Parathyroid adenoma (tissue), 2 donors: Measurements from ENCODE around the gene DCAF10.
"Not testable (repeated sequence)": the region's sequence is repeated elsewhere in the genome, so short reads cannot be mapped to it uniquely, and the experiment has no call there.

Source experiments
- H2AFZ ChIP-seq: fragments of 300-600 bp; sonication (generic); one replicate; pipeline ENCODE4 v1.7.0; 2017; ENCODE audit warnings: antibody characterized with exemption, mild to moderate bottlenecking
- H3K27ac ChIP-seq: fragments of 300-600 bp; sonication (generic); one replicate; pipeline ENCODE4 v1.7.0; 2017
- H3K27me3 ChIP-seq: fragments of 300-600 bp; sonication (generic); one replicate; pipeline ENCODE4 v1.7.0; 2017; ENCODE audit warnings: low read length; ENCODE audit not compliant: control insufficient read depth, insufficient read depth
- H3K36me3 ChIP-seq: fragments of 300-600 bp; sonication (generic); one replicate; pipeline ENCODE4 v1.7.0; 2017; ENCODE audit warnings: low read length; ENCODE audit not compliant: control insufficient read depth, insufficient read depth
- H3K4me1 ChIP-seq: fragments of 300-600 bp; sonication (generic); one replicate; pipeline ENCODE4 v1.7.0; 2017; ENCODE audit warnings: control low read depth
- H3K4me2 ChIP-seq: fragments of 300-600 bp; sonication (generic); one replicate; pipeline ENCODE4 v1.7.0; 2017; ENCODE audit warnings: low read length
- H3K4me3 ChIP-seq: fragments of 300-600 bp; sonication (generic); one replicate; pipeline ENCODE4 v1.7.0; 2017; ENCODE audit warnings: low read depth, low read length
- H3K79me2 ChIP-seq: fragments of 300-600 bp; sonication (generic); one replicate; pipeline ENCODE4 v1.7.0; 2017; ENCODE audit warnings: control low read depth
- H3K9ac ChIP-seq: fragments of 300-600 bp; sonication (generic); one replicate; pipeline ENCODE4 v1.7.0; 2017; ENCODE audit warnings: mild to moderate bottlenecking
- H3K9me3 ChIP-seq: fragments of 300-600 bp; sonication (generic); one replicate; pipeline ENCODE4 v1.7.0; 2017; ENCODE audit warnings: low read length; ENCODE audit not compliant: control insufficient read depth
- TF ChIP-seq, protein P1 (sequence below): fragments of 300-600 bp; sonication (generic); IDR thresholded peaks from one replicate; pipeline ENCODE4 v1.7.0; 2017; ENCODE audit warnings: antibody characterized with exemption, mild to moderate bottlenecking
- donor health status: primary hyperparathyroidism.

Gene DCAF10

DNA sequence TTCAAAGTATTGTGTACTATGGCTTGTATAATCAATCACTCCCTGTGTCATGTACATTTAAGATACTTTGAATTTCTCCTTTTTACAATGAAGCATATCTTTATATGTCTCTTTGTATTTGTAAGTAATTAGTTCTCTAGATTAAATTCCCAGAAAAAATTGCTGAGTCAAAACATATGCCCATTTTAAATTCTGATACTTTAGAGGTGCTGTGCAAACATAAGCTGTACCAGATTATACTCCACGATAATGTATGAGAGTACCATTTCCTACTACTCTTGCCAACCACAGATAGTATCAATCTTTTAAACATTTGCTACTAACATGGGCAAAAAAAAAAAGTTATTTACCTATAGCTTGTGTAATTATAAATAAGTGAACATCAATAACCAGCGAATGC lies 18.3 kb downstream of the DCAF10 start:
- Histone ChIP-seq H3K9ac (no peak overlapping the region), H3K79me2 (no peaks in the 10 kb centered on the region), H3K27me3 (no peaks in the 10 kb centered on the region), H3K4me1 (no peaks in the 10 kb centered on the region), H3K9me3 (no peaks in the 10 kb centered on the region), H3K27ac (no peak overlapping the region), H3K4me3 (no peak overlapping the region), H3K36me3 (no peaks in the 10 kb centered on the region), H3K4me2 (no peak overlapping the region), H2AFZ (no peak overlapping the region)
- TF ChIP-seq, protein P1, sequence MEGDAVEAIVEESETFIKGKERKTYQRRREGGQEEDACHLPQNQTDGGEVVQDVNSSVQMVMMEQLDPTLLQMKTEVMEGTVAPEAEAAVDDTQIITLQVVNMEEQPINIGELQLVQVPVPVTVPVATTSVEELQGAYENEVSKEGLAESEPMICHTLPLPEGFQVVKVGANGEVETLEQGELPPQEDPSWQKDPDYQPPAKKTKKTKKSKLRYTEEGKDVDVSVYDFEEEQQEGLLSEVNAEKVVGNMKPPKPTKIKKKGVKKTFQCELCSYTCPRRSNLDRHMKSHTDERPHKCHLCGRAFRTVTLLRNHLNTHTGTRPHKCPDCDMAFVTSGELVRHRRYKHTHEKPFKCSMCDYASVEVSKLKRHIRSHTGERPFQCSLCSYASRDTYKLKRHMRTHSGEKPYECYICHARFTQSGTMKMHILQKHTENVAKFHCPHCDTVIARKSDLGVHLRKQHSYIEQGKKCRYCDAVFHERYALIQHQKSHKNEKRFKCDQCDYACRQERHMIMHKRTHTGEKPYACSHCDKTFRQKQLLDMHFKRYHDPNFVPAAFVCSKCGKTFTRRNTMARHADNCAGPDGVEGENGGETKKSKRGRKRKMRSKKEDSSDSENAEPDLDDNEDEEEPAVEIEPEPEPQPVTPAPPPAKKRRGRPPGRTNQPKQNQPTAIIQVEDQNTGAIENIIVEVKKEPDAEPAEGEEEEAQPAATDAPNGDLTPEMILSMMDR, result no peak

DNA sequence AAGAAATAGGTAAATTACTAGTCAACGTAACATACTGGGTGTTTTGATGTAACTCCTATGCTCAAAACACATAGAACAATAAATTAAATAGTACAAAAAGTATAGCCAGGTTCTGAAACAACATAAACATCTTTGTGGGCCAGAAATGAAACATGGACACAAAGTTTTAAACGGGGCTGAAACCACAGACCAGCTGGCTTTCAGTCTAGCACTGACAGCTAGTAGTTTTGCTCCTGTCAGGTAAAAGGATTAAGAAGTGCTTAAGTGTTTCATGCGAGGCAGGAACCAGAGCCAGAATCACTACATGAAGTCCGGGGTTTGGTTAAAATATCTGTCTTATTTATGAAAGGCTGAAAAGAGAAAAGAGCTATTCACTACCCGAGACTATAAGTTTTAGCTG lies 19.5 kb downstream of the DCAF10 start:
- Histone ChIP-seq H3K4me2 (no peak overlapping the region), H3K4me1 (no peaks in the 10 kb centered on the region), H3K27me3 (no peaks in the 10 kb centered on the region), H3K9me3 (no peaks in the 10 kb centered on the region), H3K4me3 (no peak overlapping the region), H2AFZ (no peak overlapping the region), H3K9ac (no peak overlapping the region), H3K79me2 (no peaks in the 10 kb centered on the region), H3K27ac (no peak overlapping the region), H3K36me3 (no peaks in the 10 kb centered on the region)
- TF ChIP-seq, protein P1, result no peak

DNA sequence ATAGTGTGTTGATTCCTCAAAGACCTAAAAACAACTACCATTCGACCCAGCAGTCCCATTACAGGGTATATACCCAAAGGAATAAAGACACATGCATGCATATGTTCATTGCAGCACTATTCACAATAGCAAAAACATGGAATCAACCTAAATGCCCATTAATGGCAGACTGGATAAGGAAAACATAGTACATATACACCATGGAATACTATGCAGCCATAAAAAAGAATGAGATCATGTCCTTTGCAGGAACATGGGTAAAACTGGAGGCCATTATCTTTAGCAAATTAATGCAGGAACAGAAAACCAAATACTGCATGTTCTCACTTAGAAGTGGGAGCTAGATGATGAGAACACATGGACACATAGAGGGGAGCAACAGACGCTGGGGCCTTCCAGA lies 24.6 kb downstream of the DCAF10 start:
- not testable (repeated sequence) for H3K4me3 ChIP-seq, H2AFZ ChIP-seq, H3K36me3 ChIP-seq, H3K9ac ChIP-seq, H3K4me1 ChIP-seq, H3K9me3 ChIP-seq, H3K79me2 ChIP-seq, H3K4me2 ChIP-seq, H3K27ac ChIP-seq, H3K27me3 ChIP-seq

DNA sequence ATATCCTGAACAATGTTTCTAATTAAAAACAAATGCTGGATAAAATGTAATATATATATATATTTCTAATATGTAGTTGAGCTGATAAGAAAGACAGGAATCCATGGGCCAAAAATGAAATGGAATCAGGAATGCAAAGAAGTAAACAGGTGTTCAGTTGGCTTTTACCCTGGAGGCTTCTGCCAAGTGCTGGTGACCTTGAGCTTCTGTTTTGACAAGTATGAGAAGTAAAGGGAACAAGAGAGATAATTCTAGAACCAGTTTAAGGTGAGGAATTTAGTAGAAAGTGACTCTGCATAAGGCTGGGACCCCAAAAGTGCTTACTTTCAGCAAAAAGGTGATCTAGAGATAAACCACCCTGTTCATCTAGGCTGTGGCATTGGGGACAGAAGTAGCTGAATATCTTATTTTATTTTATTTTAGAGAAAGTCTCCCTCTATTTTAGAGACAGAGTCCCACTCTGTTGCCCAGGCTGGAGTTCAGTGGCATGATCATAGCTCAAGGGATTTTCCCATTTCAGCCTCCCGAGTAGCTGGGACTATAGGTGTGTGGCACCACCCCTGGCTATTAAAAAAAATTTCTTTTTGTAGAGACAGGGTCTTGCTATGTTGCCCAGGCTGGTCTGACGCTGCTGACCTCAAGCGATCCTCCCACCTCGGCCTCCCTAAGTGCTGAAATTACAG lies 27.0 kb downstream of the DCAF10 start:
- no peak overlapping the region for H3K4me2 ChIP-seq
- H3K9ac ChIP-seq, result no peak overlapping the region
- H3K79me2 ChIP-seq, result no peaks in the 10 kb centered on the region
- no peaks in the 10 kb centered on the region for H3K4me1 ChIP-seq
- no peak overlapping the region for H3K27ac ChIP-seq
- H2AFZ ChIP-seq, result no peak overlapping the region
- no peaks in the 10 kb centered on the region for H3K36me3 ChIP-seq
- H3K9me3 ChIP-seq, result no peaks in the 10 kb centered on the region
- no peak overlapping the region for H3K4me3 ChIP-seq
- no peaks in the 10 kb centered on the region for H3K27me3 ChIP-seq
- TF ChIP-seq, protein P1, result no peak

DNA sequence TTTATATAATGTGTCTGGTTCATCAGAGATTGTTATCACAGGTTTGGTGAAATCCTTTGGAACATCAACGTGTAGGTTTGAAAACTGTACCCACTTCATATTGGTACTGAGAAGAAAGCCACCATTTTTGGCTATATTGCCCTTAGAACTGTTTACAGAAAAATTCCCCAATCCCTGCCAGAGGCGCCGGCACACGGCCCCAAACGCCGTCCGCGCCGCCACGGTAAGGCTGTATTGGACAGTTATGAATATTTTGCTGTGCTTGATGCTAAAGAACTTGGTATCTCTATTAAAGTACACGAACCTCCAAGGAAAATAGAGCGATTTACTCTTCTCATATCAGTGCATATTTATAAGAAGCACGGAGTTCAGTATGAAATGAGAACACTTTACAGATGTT lies 35.2 kb downstream of the DCAF10 start:
- Histone ChIP-seq H3K79me2 (no peaks in the 10 kb centered on the region), H3K4me1 (no peaks in the 10 kb centered on the region), H3K4me3 (no peak overlapping the region), H3K9ac (no peak overlapping the region), H3K36me3 (no peaks in the 10 kb centered on the region), H3K27ac (no peak overlapping the region), H2AFZ (no peak overlapping the region), H3K4me2 (no peak overlapping the region), H3K27me3 (no peaks in the 10 kb centered on the region), H3K9me3 (no peaks in the 10 kb centered on the region)
- TF ChIP-seq, protein P1, result no peak
